GM18861 (cell line): ENCODE data around the gene PRELP.

Source experiments
- ATAC-seq: cut with Tn5 transposase; IDR thresholded peaks from one replicate; pipeline ENCODE4 v1.9.1; 2021; ENCODE audit not compliant: unreplicated experiment

The PRELP gene

GRCh38 chr1:203476216-203476814 lies 709 bp downstream of the PRELP start:
- ATAC-seq = no peak

GRCh38 chr1:203477748-203478147 lies 2.1 kb downstream of the PRELP start:
- no peak for ATAC-seq

- ATAC-seq = no peak
Measured at GRCh38 chr1:203478231-203478630, 2.6 kb downstream of the PRELP start.

- ATAC-seq = no peak
Measured at GRCh38 chr1:203478986-203479385, 3.4 kb downstream of the PRELP start.

GRCh38 chr1:203479646-203480045 lies 4.0 kb downstream of the PRELP start:
- ATAC-seq = no peak

- no peak for ATAC-seq
Measured at GRCh38 chr1:203480084-203480483, 4.5 kb downstream of the PRELP start.

- ATAC-seq = no peak
Measured at GRCh38 chr1:203480525-203481084, 5.0 kb downstream of the PRELP start.

GRCh38 chr1:203481196-203481595 lies 5.6 kb downstream of the PRELP start:
- ATAC-seq = no peak

- ATAC-seq = no peak
Measured at GRCh38 chr1:203486618-203487370, 11.2 kb downstream of the PRELP start.

GRCh38 chr1:203488539-203488938 lies 12.9 kb downstream of the PRELP start:
- ATAC-seq = no peak

GRCh38 chr1:203490607-203491006 lies 15.0 kb downstream of the PRELP start:
- ATAC-seq = no peak

GRCh38 chr1:203491664-203492063 lies 16.1 kb downstream of the PRELP start:
- no peak for ATAC-seq

- ATAC-seq = no peak
Measured at GRCh38 chr1:203492082-203492747, 16.6 kb downstream of the PRELP start.

GRCh38 chr1:203492748-203493130 lies 17.1 kb downstream of the PRELP start:
- ATAC-seq = no peak

GRCh38 chr1:203493901-203494300 lies 18.3 kb downstream of the PRELP start, which contains the start of gene OPTC:
Gene OPTC (plus strand): TSS chr1:203494153. CDS start chr1:203496006, 1,853 bp downstream.
- ATAC-seq = no peak

GRCh38 chr1:203495845-203496244 lies 20.2 kb downstream of the PRELP start:
- no peak for ATAC-seq

- ATAC-seq = no peak
Measured at GRCh38 chr1:203497269-203497777, 21.7 kb downstream of the PRELP start.

- no peak for ATAC-seq
Measured at GRCh38 chr1:203499643-203500278, 24.2 kb downstream of the PRELP start.

GRCh38 chr1:203500279-203500678 lies 24.7 kb downstream of the PRELP start:
- no peak for ATAC-seq

GRCh38 chr1:203503836-203504235 lies 28.2 kb downstream of the PRELP start:
- no peak for ATAC-seq
